Erythroblast (primary cell): ENCODE data around the gene ZFYVE16.

ENCODE experiments used
- GATA1 ChIP-seq: IDR thresholded peaks from 2 replicates; pipeline ENCODE4 v1.6.1; 2011; ENCODE audit warnings: low read depth, mild to moderate bottlenecking, control low read depth, low read length, moderate library complexity
- POLR2A ChIP-seq: IDR thresholded peaks from 2 replicates; pipeline ENCODE4 v1.6.1; 2011; ENCODE audit warnings: mild to moderate bottlenecking, low read length

- no peak for TF ChIP-seq POLR2A
- no peak for TF ChIP-seq GATA1
Observed at GRCh38 chr5:80414113-80414512, 6.2 kb downstream of the ZFYVE16 start.
